LNCAP (cell line): ENCODE results near the gene BUB1B.

ENCODE experiments used
- TF ChIP-seq, protein P1 (sequence below): fragments of 450-650 bp; IDR thresholded peaks from 2 replicates; pipeline ENCODE4 v1.5.1; 2017; ENCODE audit warnings: mild to moderate bottlenecking

BUB1B gene

DNA sequence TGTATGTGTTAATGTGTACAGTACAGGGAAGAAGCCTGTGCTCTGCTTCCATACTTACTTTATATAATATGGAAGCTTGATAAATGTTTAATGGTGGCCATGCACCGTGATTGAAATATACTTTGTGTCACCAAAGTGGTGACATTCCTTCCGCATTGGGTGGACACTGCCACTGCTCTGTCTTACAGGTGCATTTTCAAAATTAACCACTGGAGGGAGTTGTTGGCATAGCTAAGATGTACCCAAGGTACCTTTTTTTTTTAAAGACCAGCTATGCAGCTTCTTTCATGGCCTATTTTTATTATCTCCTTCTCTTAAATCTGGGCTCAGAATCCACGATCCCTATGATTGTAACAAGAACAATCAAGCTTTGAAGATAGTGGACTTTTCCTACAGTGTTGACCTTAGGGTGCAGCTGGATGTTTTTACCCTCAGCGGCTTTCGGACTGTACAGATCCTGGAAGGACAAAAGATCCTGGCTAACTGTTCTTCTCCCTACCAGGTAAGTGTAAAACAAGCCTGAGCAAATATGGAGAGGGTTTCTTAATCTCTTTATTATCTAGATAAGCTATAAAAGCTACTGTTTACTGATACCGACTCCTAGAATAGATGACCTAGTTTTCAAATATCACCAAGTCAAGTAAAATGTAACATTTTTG is 56.4 kb downstream of the BUB1B start:
- TF ChIP-seq, protein P1, sequence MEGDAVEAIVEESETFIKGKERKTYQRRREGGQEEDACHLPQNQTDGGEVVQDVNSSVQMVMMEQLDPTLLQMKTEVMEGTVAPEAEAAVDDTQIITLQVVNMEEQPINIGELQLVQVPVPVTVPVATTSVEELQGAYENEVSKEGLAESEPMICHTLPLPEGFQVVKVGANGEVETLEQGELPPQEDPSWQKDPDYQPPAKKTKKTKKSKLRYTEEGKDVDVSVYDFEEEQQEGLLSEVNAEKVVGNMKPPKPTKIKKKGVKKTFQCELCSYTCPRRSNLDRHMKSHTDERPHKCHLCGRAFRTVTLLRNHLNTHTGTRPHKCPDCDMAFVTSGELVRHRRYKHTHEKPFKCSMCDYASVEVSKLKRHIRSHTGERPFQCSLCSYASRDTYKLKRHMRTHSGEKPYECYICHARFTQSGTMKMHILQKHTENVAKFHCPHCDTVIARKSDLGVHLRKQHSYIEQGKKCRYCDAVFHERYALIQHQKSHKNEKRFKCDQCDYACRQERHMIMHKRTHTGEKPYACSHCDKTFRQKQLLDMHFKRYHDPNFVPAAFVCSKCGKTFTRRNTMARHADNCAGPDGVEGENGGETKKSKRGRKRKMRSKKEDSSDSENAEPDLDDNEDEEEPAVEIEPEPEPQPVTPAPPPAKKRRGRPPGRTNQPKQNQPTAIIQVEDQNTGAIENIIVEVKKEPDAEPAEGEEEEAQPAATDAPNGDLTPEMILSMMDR: peak; percentile 94

DNA sequence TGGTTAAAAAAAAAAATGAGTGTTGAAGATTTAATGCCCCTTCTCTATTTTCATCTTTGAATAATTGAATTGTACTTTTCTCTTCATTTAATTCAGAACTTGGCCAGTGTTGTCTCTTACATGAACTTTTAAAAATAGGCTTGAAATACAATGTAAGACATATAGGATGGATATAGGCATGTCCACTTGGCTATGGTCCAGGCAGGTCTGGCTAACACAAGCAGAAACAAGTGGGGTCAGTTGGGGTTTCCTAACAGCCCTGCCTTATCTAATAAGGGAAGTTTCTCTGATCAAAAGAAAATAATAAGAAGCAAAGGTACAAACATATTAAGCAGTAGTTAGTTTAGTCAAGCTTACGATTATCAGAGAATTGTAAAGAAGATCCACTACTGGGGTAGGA is 58.9 kb downstream of the BUB1B start:
- TF ChIP-seq, protein P1: no peak

DNA sequence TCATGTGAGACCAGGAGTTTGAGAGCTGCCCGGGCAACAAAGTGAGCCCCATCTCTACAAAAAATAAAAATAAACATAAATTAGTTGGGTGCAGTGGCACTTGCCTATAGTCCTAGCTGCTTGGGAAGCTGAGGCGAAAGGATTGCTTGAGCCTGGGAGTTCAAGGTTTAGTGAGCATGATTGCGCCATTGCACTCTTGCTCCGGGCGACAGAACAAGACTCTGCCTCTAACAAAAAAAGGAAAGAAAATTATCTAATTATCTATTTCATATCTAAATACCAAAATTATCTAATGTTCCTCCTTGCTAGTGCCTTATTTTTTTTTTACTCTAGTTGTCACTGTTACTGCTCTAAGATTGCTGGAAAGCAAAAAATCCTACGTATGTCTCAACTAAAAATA is 61.3 kb downstream of the BUB1B start:
- TF ChIP-seq, protein P1: no peak

DNA sequence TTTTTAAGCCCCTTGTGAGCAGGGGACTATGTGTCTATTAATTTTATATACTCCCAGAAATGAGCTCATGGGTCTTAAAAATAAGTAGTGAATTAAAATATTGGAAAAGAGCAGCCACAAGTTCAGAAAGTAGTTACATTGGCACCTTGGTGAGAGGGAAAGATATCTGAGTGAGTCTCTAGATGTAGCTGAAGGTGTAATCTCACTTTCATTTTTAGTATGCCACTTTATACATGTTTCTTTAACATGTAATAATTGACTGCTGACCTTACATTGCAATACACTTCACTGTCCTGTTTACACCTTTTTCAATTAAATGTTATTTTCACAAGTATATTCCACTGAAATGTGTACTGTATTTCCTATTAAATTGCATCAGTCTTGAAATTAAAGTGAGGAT is 65.9 kb downstream of the BUB1B start:
- TF ChIP-seq, protein P1: no peak

DNA sequence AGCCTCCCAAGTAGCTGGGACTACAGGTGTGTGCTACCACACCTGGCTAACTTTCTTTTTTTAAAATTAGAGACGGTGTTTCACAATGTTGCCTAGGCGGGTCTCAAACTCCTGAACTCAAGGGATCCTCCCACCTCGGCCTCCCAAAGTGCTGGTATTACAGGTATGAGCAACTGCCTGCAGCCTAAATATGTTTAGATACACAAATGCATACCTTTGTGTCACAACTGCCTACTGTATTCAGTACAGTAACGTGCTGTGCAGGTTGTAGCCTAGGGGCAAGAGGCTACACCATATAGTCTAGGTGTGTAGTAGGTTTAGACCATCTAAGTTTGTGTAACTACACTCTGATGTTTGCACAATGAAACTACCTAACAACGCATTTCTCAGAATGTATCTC is 68.4 kb downstream of the BUB1B start:
- TF ChIP-seq, protein P1: no peak

DNA sequence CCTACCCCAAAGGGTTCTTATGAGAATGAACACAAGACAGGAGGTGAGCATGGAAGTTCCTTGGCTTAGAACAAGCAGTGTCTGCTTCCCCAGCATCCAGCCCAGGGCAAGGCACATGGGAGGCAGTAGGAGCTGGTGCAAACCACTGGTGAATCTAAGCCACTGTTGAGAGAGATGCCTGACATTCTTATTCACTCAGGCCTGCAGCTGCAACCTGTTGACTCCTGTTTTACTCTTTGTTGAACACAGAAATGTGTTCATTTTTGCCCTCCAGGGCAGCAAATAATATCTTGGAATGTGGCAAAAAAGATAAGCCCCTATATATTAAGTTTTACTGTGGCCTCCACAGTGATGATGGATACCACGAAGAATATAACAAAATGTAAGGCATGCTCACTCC is 69.1 kb downstream of the BUB1B start:
- TF ChIP-seq, protein P1: no peak

DNA sequence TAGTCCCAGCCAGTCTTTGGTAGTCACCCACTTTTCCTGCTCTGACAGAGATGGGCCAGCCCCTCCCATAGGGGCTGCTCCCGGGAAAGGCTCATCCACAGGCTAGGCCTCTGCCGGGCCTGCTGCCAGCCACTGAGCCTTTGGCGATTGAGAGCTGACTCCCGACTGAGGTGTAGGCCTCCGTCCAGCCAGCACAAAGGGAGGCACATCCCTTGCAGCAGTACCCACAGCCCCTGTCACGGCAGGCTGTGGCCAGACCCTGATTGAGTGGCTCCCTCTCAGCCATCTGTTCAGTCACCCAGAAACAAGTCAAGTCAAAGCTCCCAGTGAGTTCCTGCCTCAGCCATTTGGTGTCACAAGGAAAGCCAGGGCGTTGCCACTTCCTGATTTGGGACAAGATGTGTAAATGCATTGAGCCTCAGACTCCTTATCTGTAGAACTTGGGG is 71.8 kb downstream of the BUB1B start:
- TF ChIP-seq, protein P1: no peak
